ENCODE results near the gene ZNF341.
"Not testable (repeated sequence)": the region's sequence is repeated elsewhere in the genome, so short reads cannot be mapped to it uniquely, and the experiment has no call there.

The ZNF341 gene

GRCh38 chr20:33773412-33774089 is 41.8 kb downstream of the ZNF341 start:
- DNase-seq, result peak; percentile 9

- no peak for DNase-seq
These were observed 46.0 kb downstream of the ZNF341 start for GRCh38 chr20:33777816-33778215.

- DNase-seq, result no peak
These were observed 49.3 kb downstream of the ZNF341 start for GRCh38 chr20:33781133-33781532.

- no peak for DNase-seq
These were observed 50.1 kb downstream of the ZNF341 start for GRCh38 chr20:33781945-33782344.

GRCh38 chr20:33783256-33783655 is 51.5 kb downstream of the ZNF341 start:
- DNase-seq, result no peak

- DNase-seq, result no peak
These were observed 52.0 kb downstream of the ZNF341 start for GRCh38 chr20:33783818-33784217.

- no peak for DNase-seq
These were observed 52.4 kb downstream of the ZNF341 start for GRCh38 chr20:33784225-33784624.

- no peak for DNase-seq
These were observed 53.7 kb downstream of the ZNF341 start for GRCh38 chr20:33785503-33785902.

GRCh38 chr20:33787253-33787891 is 55.6 kb downstream of the ZNF341 start:
- no peak for DNase-seq

GRCh38 chr20:33788351-33789049 is 56.7 kb downstream of the ZNF341 start:
- no peak for DNase-seq

GRCh38 chr20:33789109-33789857 is 57.5 kb downstream of the ZNF341 start:
- DNase-seq, result no peak

- no peak for DNase-seq
These were observed 58.0 kb downstream of the ZNF341 start for GRCh38 chr20:33789858-33790182.

- DNase-seq, result no peak
These were observed 58.8 kb downstream of the ZNF341 start for GRCh38 chr20:33790566-33790965.

- DNase-seq, result no peak
These were observed 59.2 kb downstream of the ZNF341 start for GRCh38 chr20:33791021-33791420.

- no peak for DNase-seq
These were observed 59.7 kb downstream of the ZNF341 start for GRCh38 chr20:33791540-33791939.

- DNase-seq, result peak; percentile 49
These were observed 60.3 kb downstream of the ZNF341 start for GRCh38 chr20:33791959-33792597.

GRCh38 chr20:33792598-33792989 is 60.8 kb downstream of the ZNF341 start:
- DNase-seq, result not testable (repeated sequence)

- no peak for DNase-seq
These were observed 61.5 kb downstream of the ZNF341 start for GRCh38 chr20:33793011-33793931.

GRCh38 chr20:33796263-33796906 is 64.6 kb downstream of the ZNF341 start:
- no peak for DNase-seq

GRCh38 chr20:33796907-33797544 is 65.2 kb downstream of the ZNF341 start:
- DNase-seq, result no peak

- no peak for DNase-seq
These were observed 66.6 kb downstream of the ZNF341 start for GRCh38 chr20:33798444-33798843.

Measured in CD4-positive, alpha-beta T cell treated with Interleukin-12 subunit alpha and Interleukin-12 subunit beta, for 1 hour (primary cell).